Prostate gland (tissue), 2 donors: ENCODE data around the gene STAC2.

ENCODE experiments used
- POLR2A ChIP-seq: fragments of 450-650 bp; IDR thresholded peaks from one replicate; pipeline ENCODE4 v1.6.1; 2016; ENCODE audit warnings: antibody characterized with exemption, mild to moderate bottlenecking
- POLR2AphosphoS5 ChIP-seq: sonication (generic); formaldehyde crosslinking; IDR thresholded peaks from one replicate; pipeline ENCODE4 v1.6.1; 2017; ENCODE audit warnings: antibody characterized with exemption
- TF ChIP-seq, protein P1 (sequence below), 4 experiments: fragments of 200-600 bp in 2 of 4; fragments of 450-650 bp in 2 of 4; sonication (generic) in 2 of 4; IDR thresholded peaks; 1 replicate in 3 of 4; 2 replicates in 1 of 4; pipeline ENCODE4 v1.5.1; 2016 to 2019; ENCODE audit warnings: antibody characterized with exemption in 4 of 4, mild to moderate bottlenecking in 2 of 4, moderate library complexity in 2 of 4

DNA sequence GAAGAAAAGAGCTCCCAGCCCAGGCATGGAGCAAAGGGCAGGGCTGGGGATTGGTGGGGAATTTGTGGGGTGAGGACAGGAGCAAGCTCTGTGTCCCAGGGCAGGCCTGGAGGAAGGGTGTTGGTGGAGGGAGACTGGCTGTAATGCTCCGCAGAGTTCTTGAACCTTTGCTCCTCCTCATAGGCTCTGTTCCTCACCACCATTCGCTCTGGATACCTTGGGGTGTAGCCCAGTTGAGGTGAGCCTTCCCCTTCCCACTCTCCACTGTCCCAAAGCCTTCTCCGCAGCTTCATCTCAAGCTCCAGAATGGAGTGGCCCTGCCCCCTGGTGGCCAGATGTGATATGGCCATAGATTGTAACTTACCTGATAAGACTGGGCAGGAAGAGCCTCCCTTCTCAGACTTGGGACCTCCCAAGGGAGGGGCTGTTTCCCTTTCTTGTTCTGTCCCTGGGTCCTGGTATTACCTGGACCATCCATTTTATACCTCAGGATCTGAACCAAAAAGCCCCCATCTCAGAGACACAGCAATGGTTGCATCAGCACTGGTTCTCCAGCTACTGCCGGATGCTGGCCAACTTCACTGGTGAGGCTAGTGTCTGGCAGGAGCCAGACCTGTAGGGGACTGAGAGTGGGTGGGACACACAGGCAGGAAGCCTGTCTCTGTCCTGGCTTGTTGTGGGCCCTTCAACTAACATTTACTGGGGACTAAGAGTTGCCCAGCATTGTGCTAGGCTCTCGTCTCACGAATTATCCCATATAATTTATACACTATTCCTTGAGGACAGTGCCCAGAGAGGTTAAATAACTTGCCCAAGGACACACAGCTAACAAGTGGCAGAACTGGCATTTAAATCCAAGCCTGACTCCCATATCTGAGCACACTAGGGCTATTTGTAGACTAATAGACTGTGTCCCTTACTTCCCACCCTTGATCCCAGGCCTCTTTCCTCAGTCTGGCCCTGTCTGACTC lies 19.1 kb upstream of the STAC2 start:
- peak; percentile 70 for TF ChIP-seq POLR2AphosphoS5
- TF ChIP-seq, protein P1, sequence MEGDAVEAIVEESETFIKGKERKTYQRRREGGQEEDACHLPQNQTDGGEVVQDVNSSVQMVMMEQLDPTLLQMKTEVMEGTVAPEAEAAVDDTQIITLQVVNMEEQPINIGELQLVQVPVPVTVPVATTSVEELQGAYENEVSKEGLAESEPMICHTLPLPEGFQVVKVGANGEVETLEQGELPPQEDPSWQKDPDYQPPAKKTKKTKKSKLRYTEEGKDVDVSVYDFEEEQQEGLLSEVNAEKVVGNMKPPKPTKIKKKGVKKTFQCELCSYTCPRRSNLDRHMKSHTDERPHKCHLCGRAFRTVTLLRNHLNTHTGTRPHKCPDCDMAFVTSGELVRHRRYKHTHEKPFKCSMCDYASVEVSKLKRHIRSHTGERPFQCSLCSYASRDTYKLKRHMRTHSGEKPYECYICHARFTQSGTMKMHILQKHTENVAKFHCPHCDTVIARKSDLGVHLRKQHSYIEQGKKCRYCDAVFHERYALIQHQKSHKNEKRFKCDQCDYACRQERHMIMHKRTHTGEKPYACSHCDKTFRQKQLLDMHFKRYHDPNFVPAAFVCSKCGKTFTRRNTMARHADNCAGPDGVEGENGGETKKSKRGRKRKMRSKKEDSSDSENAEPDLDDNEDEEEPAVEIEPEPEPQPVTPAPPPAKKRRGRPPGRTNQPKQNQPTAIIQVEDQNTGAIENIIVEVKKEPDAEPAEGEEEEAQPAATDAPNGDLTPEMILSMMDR (IDR thresholded peaks at IDR 0.05) = peak; percentile 89 to 94 (median 92)
- TF ChIP-seq POLR2A = no peak
